Central memory CD8-positive, alpha-beta T cell (primary cell): ENCODE measurements around the gene C12orf60.

ENCODE experiments used
- ATAC-seq: fragments of 150-1000 bp; cut with Tn5 transposase; replicated peaks from 2 replicates; pipeline ENCODE4 v1.10.0; 2022; ENCODE audit warnings: mild to moderate bottlenecking, moderate FRiP score, moderate number of reproducible peaks; ENCODE audit not compliant: poor library complexity, severe bottlenecking; ENCODE audit errors: extremely low read depth
- DNase-seq, 2 donors: peaks; one replicate each; pipeline ENCODE4 v3.0.0; 2021; ENCODE audit warnings: low spot score in 2 of 2
- H3K27ac Mint-ChIP-seq: one replicate; pipeline ENCODE4 v1.8.0; 2022; ENCODE audit warnings: low read depth, mild to moderate bottlenecking, moderate library complexity, mixed read lengths
- H3K27me3 Mint-ChIP-seq: one replicate; pipeline ENCODE4 v1.8.0; 2022; ENCODE audit warnings: mixed read lengths
- H3K36me3 Mint-ChIP-seq: one replicate; pipeline ENCODE4 v1.8.0; 2022; ENCODE audit warnings: mild to moderate bottlenecking, moderate library complexity, mixed read lengths; ENCODE audit not compliant: insufficient read depth
- H3K4me1 Mint-ChIP-seq: one replicate; pipeline ENCODE4 v1.8.0; 2022; ENCODE audit warnings: mixed read lengths
- H3K4me3 Mint-ChIP-seq: one replicate; pipeline ENCODE4 v1.8.0; 2022; ENCODE audit warnings: mild to moderate bottlenecking, moderate library complexity, mixed read lengths
- H3K9me3 Mint-ChIP-seq: one replicate; pipeline ENCODE4 v1.8.0; 2022; ENCODE audit warnings: mixed read lengths

C12orf60 gene

DNA sequence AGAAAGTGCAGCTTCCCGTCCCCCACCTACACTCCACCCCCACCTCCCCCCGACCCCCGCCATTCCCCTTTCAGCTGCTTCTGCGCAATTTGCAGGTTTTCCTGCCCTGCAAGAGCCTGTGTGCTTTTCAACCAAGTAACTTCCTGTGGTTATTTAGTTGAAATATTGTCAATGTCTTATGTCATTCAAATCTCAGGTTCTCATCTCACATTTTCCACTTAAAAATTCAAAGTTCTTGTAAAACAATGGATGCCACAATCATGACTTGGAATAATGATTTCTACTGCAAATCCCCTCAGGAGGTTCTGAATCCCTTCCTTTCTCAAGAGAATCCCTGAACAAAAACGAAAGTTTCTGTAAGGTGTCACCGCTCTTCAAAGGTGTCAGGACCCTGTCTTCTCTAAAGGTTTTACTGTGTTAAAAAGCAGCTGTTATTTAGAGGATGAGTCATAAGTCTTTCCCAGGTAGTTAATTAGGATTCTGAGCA, 31.8 kb upstream of the C12orf60 start:
- Mint-ChIP-seq H3K4me3 (peak overlapping the region; percentile 95), H3K36me3 (peaks cover 43% of the 10 kb centered on the region), H3K4me1 (peaks cover 79% of the 10 kb centered on the region), H3K9me3 (no peaks in the 10 kb centered on the region), H3K27me3 (no peaks in the 10 kb centered on the region), H3K27ac (peak overlapping the region; percentile 99)
- peak; percentile 9 for ATAC-seq
- DNase-seq, result peak in 1 of 2 donors; percentile 25

DNA sequence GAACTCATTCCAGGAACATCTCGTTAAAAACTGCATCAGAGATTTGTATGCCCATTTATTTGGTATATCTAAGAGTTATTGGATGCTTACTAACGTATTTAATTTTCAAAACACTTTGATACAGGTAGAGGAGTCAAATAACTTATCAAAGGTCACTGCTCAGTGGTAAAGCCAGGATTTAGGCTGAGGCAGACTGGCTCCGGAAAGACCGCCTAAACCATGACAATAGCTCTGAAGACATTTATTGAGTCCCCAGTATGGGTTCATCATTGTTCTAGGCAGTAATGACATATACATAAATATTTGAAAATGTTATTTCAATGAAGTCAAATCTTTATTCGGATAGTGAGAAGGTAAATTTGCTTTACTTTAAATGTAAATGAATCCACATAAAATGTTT, 30.5 kb upstream of the C12orf60 start:
- Mint-ChIP-seq H3K27ac (peak overlapping the region; percentile 99), H3K27me3 (no peaks in the 10 kb centered on the region), H3K36me3 (peaks cover 43% of the 10 kb centered on the region), H3K4me1 (peaks cover 71% of the 10 kb centered on the region), H3K9me3 (no peaks in the 10 kb centered on the region), H3K4me3 (peak overlapping the region; percentile 97)
- no peak for ATAC-seq
- no peak for DNase-seq

DNA sequence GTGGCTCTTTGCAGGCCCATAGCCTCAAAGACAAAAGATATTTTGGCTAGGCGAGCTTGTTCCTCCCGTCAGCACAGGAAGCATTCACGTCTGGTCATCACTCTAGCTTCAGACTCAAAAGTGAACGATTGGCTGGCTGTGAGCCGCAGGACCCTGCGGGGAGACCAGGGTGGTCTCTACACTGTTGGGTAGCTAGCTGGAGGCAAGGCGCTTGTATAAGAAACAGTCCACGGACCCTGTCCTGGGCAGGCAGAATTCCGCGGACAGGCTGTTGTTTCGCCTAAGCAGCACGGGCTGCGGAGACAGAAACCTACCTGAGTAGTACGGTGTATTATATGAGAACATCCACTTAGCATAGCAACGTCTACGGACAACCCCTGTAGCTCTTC, 29.8 kb upstream of the C12orf60 start:
- no peaks in the 10 kb centered on the region for H3K27me3 Mint-ChIP-seq
- peak overlapping the region; percentile 97 for H3K27ac Mint-ChIP-seq
- DNase-seq (no peak), ATAC-seq (no peak)
- peaks cover 73% of the 10 kb centered on the region for H3K4me1 Mint-ChIP-seq
- peak overlapping the region; percentile 97 for H3K4me3 Mint-ChIP-seq
- no peaks in the 10 kb centered on the region for H3K9me3 Mint-ChIP-seq
- peaks cover 43% of the 10 kb centered on the region for H3K36me3 Mint-ChIP-seq

DNA sequence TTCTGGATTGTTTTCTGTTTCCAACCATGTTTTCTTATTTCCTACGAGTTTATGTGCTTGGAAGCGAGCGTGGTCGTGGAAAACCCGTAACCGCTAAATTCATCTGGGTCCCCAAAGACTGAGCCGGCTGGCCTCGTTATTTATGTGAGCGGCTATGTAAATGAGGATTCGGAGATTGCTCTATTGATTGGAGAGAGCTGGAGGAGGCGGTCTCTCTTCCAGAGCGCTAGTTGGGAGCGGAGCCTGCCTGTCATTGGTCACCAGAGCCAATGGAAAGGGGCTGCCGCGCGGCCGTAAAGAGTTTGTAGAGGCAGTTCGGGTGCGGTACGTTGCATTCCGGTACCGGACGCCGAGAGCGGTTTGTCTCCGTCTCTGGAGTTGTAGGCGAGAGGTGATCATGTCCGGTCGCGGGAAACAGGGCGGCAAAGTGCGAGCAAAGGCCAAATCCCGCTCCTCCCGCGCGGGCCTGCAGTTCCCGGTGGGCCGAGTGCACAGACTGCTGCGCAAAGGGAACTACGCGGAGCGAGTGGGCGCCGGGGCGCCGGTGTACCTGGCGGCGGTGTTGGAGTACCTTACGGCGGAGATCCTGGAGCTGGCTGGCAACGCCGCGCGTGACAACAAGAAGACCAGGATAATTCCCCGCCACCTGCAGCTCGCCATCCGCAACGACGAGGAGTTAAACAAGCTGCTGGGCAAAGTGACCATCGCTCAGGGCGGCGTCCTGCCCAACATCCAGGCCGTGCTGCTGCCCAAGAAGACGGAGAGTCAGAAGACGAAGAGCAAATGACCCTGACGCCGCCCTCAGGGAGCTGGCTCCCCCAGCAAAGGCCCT, 29.2 kb upstream of the C12orf60 start:
- Mint-ChIP-seq H3K27me3 (no peaks in the 10 kb centered on the region), H3K27ac (peak overlapping the region; percentile 97), H3K4me1 (peaks cover 67% of the 10 kb centered on the region), H3K36me3 (peaks cover 38% of the 10 kb centered on the region), H3K9me3 (no peaks in the 10 kb centered on the region), H3K4me3 (peak overlapping the region; percentile 97)
- DNase-seq, result peak; percentile 75 to 80
- ATAC-seq, result peak; percentile 41

DNA sequence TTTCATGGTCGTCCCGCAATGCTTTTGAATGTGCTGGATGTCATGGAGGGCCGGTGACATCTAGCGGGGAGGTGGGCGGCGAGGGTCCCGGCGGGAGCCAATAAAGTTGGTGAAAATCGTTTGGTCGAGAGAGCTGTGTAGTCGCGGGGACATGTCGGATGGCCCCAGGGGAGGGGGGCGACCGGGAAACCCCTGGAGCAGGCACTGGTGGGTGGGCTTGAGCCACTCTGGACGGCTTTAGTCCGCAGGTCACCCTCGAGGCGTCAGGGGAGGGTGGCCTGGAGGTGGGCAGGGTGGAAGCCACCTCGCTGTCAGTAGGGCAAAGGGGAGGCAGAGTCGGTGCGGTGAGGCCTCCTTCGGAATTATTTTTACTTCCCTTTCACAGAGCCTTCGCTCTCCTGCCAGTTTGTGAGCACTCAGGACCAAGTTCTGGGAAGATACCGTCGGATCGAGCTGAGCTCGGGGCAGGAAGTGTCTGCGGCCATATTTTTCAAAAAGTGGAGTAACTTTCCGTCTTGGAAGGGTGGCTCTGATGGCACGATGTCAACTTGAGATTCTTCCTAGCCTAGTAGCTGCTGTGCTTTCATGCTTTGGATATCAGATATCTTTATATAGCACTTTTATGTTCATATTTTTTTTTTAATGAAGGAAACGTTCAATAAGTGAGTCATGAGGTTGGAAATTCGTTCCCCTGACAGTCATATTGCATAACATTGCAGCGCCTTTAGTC, 28.4 kb upstream of the C12orf60 start:
- Mint-ChIP-seq H3K36me3 (peaks cover 31% of the 10 kb centered on the region), H3K9me3 (no peaks in the 10 kb centered on the region), H3K4me1 (peaks cover 60% of the 10 kb centered on the region), H3K27me3 (no peaks in the 10 kb centered on the region), H3K4me3 (peak overlapping the region; percentile 97), H3K27ac (peak overlapping the region; percentile 97)
- no peak for ATAC-seq
- no peak for DNase-seq

DNA sequence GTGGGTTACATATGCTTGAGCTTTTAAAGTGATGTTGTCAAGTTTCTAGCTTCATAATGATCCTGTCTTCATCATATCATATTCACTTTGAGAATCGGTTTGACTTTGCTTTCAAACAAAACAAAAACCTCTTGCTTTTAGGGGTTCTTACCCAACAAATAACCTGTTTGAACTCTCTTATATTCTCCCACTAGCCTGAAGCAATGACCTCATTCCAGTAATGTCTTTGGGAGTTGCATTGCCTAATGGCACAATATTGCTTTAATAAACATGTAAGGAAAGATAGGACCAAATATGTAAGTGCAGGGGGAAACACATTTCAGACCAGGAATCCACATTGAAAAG, 27.9 kb upstream of the C12orf60 start:
- peaks cover 25% of the 10 kb centered on the region for H3K36me3 Mint-ChIP-seq
- no peaks in the 10 kb centered on the region for H3K9me3 Mint-ChIP-seq
- H3K4me3 Mint-ChIP-seq, result peak overlapping the region; percentile 97
- H3K27ac Mint-ChIP-seq, result peak overlapping the region; percentile 97
- H3K4me1 Mint-ChIP-seq, result peaks cover 59% of the 10 kb centered on the region
- DNase-seq (no peak), ATAC-seq (no peak)
- no peaks in the 10 kb centered on the region for H3K27me3 Mint-ChIP-seq

DNA sequence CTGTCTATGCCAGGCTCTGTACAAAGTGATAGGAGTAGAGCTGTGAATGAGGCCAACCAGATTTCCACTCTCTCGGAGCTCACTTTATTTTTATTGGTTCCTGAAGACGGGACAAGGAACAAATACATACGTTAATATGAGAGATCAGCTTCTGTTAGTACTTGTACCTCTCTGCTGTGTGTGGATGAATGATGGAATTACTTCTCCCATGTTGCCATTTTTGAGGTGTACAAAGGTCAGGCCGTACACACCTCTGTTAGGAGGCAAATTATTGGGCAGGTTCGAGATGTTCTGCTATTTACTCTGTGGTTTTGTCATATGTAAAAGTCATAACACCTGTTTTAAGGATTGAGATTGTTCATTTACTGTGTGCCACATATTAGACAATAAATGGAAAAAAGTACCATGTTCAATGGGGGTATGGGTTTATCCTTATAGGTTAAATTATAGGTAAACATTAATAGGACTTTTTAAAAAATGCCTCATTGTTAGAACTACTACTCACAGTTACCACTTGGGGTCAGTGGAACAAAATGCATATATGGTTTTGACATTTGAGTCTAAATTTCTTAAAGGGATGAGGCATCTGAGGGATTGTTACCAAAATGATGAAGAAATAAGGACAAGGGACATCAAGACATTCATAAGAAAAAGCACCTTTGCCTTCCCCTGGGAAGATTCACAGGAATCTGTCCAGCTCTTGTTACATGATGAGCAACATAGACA, 27.1 kb upstream of the C12orf60 start:
- DNase-seq, result no peak
- ATAC-seq, result no peak
- H3K27me3 Mint-ChIP-seq, result no peaks in the 10 kb centered on the region
- H3K36me3 Mint-ChIP-seq, result peaks cover 18% of the 10 kb centered on the region
- H3K9me3 Mint-ChIP-seq, result no peaks in the 10 kb centered on the region
- H3K4me3 Mint-ChIP-seq, result no peak overlapping the region
- peaks cover 51% of the 10 kb centered on the region for H3K4me1 Mint-ChIP-seq
- H3K27ac Mint-ChIP-seq, result no peak overlapping the region

DNA sequence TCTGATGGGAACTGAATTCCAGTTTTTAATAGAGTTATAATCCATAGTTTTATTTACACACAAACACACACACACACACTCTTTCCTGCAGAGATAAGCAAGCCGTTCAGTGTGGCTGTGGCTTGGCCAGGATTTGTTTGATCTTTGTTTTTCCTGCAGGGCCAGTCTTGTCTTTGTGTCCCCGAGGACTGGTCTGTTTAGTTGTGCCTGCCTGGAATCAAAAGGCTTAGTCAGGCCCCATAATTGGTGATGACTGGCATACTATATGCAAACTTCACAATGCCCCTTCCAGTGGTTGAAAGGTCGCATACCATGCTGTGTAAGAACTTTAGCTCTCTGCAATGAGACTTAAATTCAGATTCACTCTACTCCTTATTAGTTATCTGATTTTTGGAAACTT, 26.2 kb upstream of the C12orf60 start:
- ATAC-seq (no peak), DNase-seq (no peak)
- H3K27ac Mint-ChIP-seq, result no peak overlapping the region
- H3K9me3 Mint-ChIP-seq, result no peaks in the 10 kb centered on the region
- H3K4me1 Mint-ChIP-seq, result peaks cover 42% of the 10 kb centered on the region
- no peak overlapping the region for H3K4me3 Mint-ChIP-seq
- H3K27me3 Mint-ChIP-seq, result no peaks in the 10 kb centered on the region
- peaks cover 15% of the 10 kb centered on the region for H3K36me3 Mint-ChIP-seq

DNA sequence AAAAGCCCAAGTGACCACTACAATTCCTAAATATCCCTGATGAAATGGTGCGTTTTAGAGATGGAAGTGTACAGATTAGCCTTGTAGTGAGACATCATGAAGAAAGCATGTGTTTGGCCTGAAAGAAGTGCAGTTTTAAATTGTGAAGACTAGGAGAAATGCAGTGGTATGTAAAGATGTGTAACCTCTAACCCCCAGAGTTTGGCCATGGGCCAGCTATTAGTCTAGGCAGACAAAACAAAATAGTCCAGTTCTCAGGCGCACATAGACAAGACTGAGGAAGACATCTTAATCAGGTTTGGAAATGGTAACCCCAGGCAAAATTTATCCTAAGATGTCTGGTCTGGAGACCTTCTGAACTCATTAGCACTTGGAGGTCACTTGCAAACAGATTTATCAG, 23.6 kb upstream of the C12orf60 start:
- no peaks in the 10 kb centered on the region for H3K9me3 Mint-ChIP-seq
- peaks cover 26% of the 10 kb centered on the region for H3K4me1 Mint-ChIP-seq
- no peak overlapping the region for H3K4me3 Mint-ChIP-seq
- DNase-seq (no peak), ATAC-seq (no peak)
- H3K27me3 Mint-ChIP-seq, result no peaks in the 10 kb centered on the region
- H3K36me3 Mint-ChIP-seq, result peaks cover 5% of the 10 kb centered on the region
- no peak overlapping the region for H3K27ac Mint-ChIP-seq

DNA sequence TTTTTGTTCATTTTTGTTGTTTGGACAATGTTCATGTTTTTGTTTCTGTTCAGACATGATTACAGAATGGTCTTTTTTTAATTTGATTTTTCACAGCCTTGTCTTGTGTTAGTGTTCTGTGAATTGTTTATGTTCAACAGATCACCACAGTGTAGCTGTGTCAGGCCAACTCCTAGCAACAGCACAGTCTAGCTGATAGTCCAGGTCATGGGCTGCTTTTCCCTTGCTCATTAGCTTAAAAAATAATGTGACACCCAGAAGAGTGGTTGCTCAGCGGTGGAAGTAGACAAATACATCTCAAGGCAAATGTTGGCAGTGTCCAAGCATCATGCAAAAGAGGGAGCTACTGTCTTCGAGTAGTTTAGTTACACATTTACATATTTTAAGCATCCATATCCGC, 22.6 kb upstream of the C12orf60 start:
- DNase-seq, result no peak
- Mint-ChIP-seq H3K4me3 (no peak overlapping the region), H3K4me1 (peaks cover 16% of the 10 kb centered on the region), H3K36me3 (peaks cover 7% of the 10 kb centered on the region), H3K27me3 (no peaks in the 10 kb centered on the region), H3K27ac (no peak overlapping the region), H3K9me3 (no peaks in the 10 kb centered on the region)
- no peak for ATAC-seq

DNA sequence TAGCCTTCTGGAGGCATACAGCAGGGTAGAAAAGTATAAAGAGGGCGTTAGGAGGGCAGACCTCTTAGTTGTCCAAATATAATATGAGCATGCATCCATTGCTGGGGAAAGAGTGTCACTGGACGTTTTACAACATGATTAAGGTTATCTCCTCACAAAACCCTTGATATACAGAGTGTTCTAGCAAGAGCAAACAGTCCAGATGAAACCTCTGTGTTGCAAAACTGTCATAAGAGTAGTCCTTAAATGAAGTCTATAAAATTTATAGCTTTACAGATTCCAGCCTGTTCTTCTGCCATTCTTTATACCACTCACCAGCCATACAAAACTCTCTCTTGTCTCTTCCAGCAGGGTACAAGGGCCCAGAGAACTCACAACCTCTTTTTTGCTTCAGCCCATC, 21.9 kb upstream of the C12orf60 start:
- Mint-ChIP-seq H3K4me3 (no peak overlapping the region), H3K9me3 (no peaks in the 10 kb centered on the region), H3K27me3 (no peaks in the 10 kb centered on the region), H3K4me1 (peaks cover 9% of the 10 kb centered on the region), H3K36me3 (peaks cover 11% of the 10 kb centered on the region), H3K27ac (no peak overlapping the region)
- ATAC-seq (no peak), DNase-seq (no peak)

DNA sequence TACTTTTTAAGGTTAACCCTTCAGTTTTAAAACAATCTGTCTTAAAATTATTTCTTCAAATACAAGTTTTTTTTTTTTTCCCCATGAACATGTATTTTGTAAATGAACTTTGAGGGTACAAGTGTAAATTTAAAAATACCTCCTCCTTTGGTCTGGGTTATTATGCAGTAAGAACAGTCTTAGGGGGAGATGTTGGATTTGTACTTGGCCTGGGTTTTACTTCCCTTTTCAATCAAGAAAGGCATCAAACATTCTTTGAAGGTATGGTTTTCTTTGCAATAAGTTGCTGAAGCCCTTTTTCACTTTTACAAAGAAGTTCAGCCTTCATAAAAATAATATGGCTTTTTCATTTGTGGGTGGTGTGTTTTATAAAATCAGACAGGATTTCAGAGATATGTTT, 20.7 kb upstream of the C12orf60 start:
- ATAC-seq, result no peak

More for the DNA sequence above, 20.7 kb upstream of the C12orf60 start:
- no peaks in the 10 kb centered on the region for H3K27me3 Mint-ChIP-seq
- no peak overlapping the region for H3K4me3 Mint-ChIP-seq
- H3K27ac Mint-ChIP-seq, result no peak overlapping the region
- no peak for DNase-seq
- peaks cover 5% of the 10 kb centered on the region for H3K4me1 Mint-ChIP-seq
- peaks cover 21% of the 10 kb centered on the region for H3K36me3 Mint-ChIP-seq
- H3K9me3 Mint-ChIP-seq, result no peaks in the 10 kb centered on the region
